DND-41 (cell line): ENCODE data around the gene SH3BGRL3.

Experiments
- EZH2 ChIP-seq: IDR thresholded peaks from 3 replicates; pipeline ENCODE4 v1.6.1; 2012; ENCODE audit warnings: borderline replicate concordance, low read depth, mild to moderate bottlenecking, moderate library complexity, low read length, inconsistent platforms; ENCODE audit not compliant: severe bottlenecking
- TF ChIP-seq, protein P1 (sequence below): IDR thresholded peaks from 2 replicates; pipeline ENCODE4 v1.5.1; 2012; ENCODE audit warnings: borderline replicate concordance, low read length, moderate library complexity, mild to moderate bottlenecking; ENCODE audit not compliant: poor library complexity, severe bottlenecking; ENCODE audit errors: extremely low read depth

DNA sequence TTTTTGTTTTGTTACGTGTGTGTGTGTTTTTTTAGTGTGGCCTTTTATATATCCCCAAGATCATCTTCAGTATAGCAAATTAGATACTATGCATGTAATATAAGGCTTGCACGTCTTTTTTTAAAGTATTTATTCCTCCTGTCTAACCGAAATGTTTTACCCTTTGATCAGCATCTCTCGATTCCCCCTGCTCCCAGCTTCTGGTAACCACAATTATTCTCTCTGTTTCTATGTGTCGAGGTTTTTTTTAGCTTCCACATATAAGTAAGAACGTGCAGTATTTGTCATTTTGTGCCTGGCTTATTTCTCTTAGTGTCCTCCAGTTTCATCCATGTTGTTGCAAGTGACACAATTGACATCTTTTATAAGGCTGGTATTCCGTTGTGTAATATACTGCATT, 27.2 kb upstream of the SH3BGRL3 start:
- no peak for TF ChIP-seq EZH2
- TF ChIP-seq, protein P1, sequence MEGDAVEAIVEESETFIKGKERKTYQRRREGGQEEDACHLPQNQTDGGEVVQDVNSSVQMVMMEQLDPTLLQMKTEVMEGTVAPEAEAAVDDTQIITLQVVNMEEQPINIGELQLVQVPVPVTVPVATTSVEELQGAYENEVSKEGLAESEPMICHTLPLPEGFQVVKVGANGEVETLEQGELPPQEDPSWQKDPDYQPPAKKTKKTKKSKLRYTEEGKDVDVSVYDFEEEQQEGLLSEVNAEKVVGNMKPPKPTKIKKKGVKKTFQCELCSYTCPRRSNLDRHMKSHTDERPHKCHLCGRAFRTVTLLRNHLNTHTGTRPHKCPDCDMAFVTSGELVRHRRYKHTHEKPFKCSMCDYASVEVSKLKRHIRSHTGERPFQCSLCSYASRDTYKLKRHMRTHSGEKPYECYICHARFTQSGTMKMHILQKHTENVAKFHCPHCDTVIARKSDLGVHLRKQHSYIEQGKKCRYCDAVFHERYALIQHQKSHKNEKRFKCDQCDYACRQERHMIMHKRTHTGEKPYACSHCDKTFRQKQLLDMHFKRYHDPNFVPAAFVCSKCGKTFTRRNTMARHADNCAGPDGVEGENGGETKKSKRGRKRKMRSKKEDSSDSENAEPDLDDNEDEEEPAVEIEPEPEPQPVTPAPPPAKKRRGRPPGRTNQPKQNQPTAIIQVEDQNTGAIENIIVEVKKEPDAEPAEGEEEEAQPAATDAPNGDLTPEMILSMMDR = no peak
